OCI-LY7 (cell line): Measurements from ENCODE around the gene PAPOLB. TPM values are rescaled to one million over a fixed set of nuclear protein-coding genes. Genes with fewer than 3 reads are reported as not detected.

ENCODE experiments used
- BruUV-seq: library from RNA; stranded (reverse); fragments of 400-500 nt; replicated peaks from 2 replicates; lab custom pipeline; 2021; lab: Mats Ljungman, UMichigan
- CTCF ChIA-PET: fragments of 300-600 bp; sonication (Branson Sonifier 250); formaldehyde crosslinking; loops from one replicate; lab custom pipeline; 2022; ENCODE audit warnings: antibody characterized with exemption; ENCODE audit not compliant: unreplicated experiment; lab: Charles Lee
- POLR2A ChIA-PET: fragments of 300-600 bp; sonication (Branson Sonifier 250); formaldehyde crosslinking; loops from one replicate; lab custom pipeline; 2022; ENCODE audit warnings: antibody characterized with exemption; lab: Charles Lee
- DNase-seq: peaks from one replicate; pipeline ENCODE4 v3.0.0-alpha.2; 2015; ENCODE audit warnings: low spot score
- H2AFZ ChIP-seq: fragments of 200-600 bp; sonication (generic), shearing (Covaris generic); 2 replicates; pipeline ENCODE4 v1.6.1; 2014; ENCODE audit warnings: mild to moderate bottlenecking, antibody characterized with exemption, low read length, moderate library complexity
- H3K27ac ChIP-seq: fragments of 200-600 bp; sonication (generic); 2 replicates; pipeline ENCODE4 v1.5.1; 2014; ENCODE audit warnings: mixed run types, low read depth, mild to moderate bottlenecking, moderate library complexity, low read length, inconsistent platforms; ENCODE audit not compliant: poor library complexity, severe bottlenecking
- H3K36me3 ChIP-seq: fragments of 200-600 bp; sonication (generic); 2 replicates; pipeline ENCODE4 v1.6.1; 2014; ENCODE audit warnings: mild to moderate bottlenecking, antibody characterized with exemption, low read length, moderate library complexity, mixed read lengths; ENCODE audit not compliant: insufficient read depth
- H3K4me1 ChIP-seq: fragments of 200-600 bp; sonication (generic); 2 replicates; pipeline ENCODE4 v1.5.1; 2014; ENCODE audit warnings: mild to moderate bottlenecking, low read length; ENCODE audit not compliant: insufficient read depth, poor library complexity, severe bottlenecking
- H3K4me2 ChIP-seq: fragments of 200-600 bp; sonication (generic); 2 replicates; pipeline ENCODE4 v1.6.1; 2014; ENCODE audit warnings: mild to moderate bottlenecking, low read length
- H3K4me3 ChIP-seq: fragments of 200-600 bp; sonication (generic); 2 replicates; pipeline ENCODE4 v1.5.1; 2014; ENCODE audit warnings: mild to moderate bottlenecking, low read depth, low read length; ENCODE audit not compliant: poor library complexity, severe bottlenecking
- H3K79me2 ChIP-seq: fragments of 200-600 bp; sonication (generic); 2 replicates; pipeline ENCODE4 v1.6.1; 2016; ENCODE audit warnings: low read depth, mild to moderate bottlenecking, low read length, moderate library complexity, mixed read lengths; ENCODE audit not compliant: insufficient read depth
- H3K9me2 ChIP-seq: fragments of 200-600 bp; sonication (generic); 2 replicates; pipeline ENCODE4 v1.6.1; 2016; ENCODE audit warnings: mild to moderate bottlenecking, low read length, mixed read lengths; ENCODE audit not compliant: insufficient read depth
- H3K9me3 ChIP-seq: fragments of 200-600 bp; sonication (generic); 2 replicates; pipeline ENCODE4 v1.6.1; 2014; ENCODE audit warnings: mild to moderate bottlenecking, mixed run types, low read length, mixed read lengths
- H4K20me1 ChIP-seq: fragments of 200-600 bp; sonication (generic); 2 replicates; pipeline ENCODE4 v1.6.1; 2014; ENCODE audit warnings: mild to moderate bottlenecking, antibody characterized with exemption, low read length, moderate library complexity, mixed read lengths; ENCODE audit not compliant: insufficient read depth
- EZH2phosphoT487 ChIP-seq: fragments of 200-600 bp; sonication (generic); IDR thresholded peaks from 2 replicates; pipeline ENCODE4 v1.6.1; 2018; ENCODE audit warnings: low read depth, borderline replicate concordance, mild to moderate bottlenecking, mixed run types, antibody characterized with exemption, low read length, moderate library complexity, mixed read lengths
- intact Hi-C: fragments of 100-400 bp; cut with micrococcal nuclease; formaldehyde crosslinking; loops from one replicate; pipeline ENCODE4 v1.10.0; 2022; ENCODE audit not compliant: unreplicated experiment
- total RNA-seq, 2 experiments: library from RNA; depleted of rRNA in 1 of 2; stranded (reverse); fragments of >200 nt in 1 of 2; shearing (Covaris generic) in 1 of 2; gene quantifications; 2 replicates each; pipeline ENCODE4 v1.2.3, GENCODE V29; 2014 to 2022
- TF ChIP-seq, protein P1 (sequence below): fragments of 200-600 bp; sonication (generic); conservative IDR thresholded peaks from 2 replicates; pipeline ENCODE4 v1.5.1; 2014; ENCODE audit warnings: mild to moderate bottlenecking, antibody characterized with exemption, low read length, moderate library complexity, mixed read lengths

PAPOLB gene
- total RNA-seq, 2 experiments from 2014 or later: not detected

DNA sequence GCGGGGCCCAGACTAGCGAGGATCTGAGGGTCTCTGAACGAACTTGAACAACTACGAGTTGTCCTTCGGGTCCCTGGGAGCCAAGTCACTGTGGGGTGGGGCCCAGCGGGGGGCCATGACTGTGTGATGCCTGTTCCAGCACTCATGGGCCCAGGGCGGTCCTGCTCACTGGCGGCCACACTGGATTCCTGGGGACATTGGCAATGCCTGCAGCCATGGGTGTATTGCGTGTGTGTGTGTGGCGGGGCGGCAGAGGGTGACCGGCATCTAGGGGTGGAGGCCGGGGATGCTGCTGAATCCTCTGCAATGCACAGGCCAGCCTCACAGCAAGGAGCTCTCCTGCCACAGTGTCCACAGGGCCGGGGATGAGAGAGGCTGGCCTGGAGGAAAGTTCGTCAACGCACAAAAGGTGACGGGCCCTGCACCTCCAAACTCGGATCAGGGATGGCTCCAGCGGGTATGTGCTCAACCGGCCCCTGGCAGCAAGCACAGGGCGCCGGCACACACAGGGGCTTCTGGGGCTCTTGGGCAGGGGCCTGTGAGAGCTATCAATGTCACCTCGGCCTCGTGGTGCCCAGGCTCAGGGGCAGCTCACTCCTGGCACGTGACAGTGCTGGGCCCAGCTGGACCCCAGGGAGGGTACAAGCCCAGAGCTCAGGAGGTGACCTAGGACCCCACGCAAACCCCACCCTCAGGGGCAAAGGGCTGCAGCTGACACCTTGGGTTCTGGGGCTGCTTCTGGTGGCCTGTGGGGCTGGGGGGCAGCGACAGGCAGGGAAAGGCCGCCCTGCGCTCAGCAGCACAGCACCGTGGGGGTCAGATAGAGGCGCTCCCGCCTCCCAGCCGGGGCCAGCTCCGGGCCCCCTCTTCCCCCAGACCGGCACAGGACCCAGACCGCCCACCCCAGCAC is 27.9 kb downstream of the PAPOLB start:
- no TSS peak for BruUV-seq
- no peak for TF ChIP-seq EZH2phosphoT487
- TF ChIP-seq, protein P1, sequence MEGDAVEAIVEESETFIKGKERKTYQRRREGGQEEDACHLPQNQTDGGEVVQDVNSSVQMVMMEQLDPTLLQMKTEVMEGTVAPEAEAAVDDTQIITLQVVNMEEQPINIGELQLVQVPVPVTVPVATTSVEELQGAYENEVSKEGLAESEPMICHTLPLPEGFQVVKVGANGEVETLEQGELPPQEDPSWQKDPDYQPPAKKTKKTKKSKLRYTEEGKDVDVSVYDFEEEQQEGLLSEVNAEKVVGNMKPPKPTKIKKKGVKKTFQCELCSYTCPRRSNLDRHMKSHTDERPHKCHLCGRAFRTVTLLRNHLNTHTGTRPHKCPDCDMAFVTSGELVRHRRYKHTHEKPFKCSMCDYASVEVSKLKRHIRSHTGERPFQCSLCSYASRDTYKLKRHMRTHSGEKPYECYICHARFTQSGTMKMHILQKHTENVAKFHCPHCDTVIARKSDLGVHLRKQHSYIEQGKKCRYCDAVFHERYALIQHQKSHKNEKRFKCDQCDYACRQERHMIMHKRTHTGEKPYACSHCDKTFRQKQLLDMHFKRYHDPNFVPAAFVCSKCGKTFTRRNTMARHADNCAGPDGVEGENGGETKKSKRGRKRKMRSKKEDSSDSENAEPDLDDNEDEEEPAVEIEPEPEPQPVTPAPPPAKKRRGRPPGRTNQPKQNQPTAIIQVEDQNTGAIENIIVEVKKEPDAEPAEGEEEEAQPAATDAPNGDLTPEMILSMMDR: no peak
- H3K36me3 ChIP-seq: no peaks in the 10 kb centered on the region
- no peak overlapping the region for H3K4me3 ChIP-seq
- no peaks in the 10 kb centered on the region for H4K20me1 ChIP-seq
- no peaks in the 10 kb centered on the region for H3K4me1 ChIP-seq
- H3K27ac ChIP-seq: no peak overlapping the region
- no peak overlapping the region for H3K4me2 ChIP-seq
- H3K9me2 ChIP-seq: no peaks in the 10 kb centered on the region
- intact Hi-C loops: no loop called here
- no peaks in the 10 kb centered on the region for H3K79me2 ChIP-seq
- no peaks in the 10 kb centered on the region for H3K9me3 ChIP-seq
- ChIA-PET POLR2A (no interaction called here), CTCF (no interaction called here)
- no peak overlapping the region for H2AFZ ChIP-seq
- no peak for DNase-seq

DNA sequence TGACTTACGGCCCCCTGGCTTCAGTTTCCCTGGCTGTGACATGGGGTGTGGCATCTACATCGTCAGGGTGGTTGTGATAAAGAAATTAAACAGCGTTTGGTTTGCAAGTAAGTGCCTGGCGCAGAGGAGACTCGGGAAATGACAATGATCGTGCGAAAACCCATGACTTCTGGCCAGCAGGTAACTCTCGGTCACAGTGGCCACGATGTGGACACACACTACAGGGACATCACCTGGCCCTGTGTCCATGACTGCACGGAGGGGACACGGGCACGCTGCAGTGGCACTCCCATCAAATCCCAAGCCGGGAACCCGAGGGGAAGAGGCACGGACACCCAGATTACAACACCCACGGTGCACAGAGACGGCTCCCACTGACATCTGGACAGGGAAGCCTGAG is 28.7 kb downstream of the PAPOLB start:
- Histone ChIP-seq H3K9me3 (no peaks in the 10 kb centered on the region), H3K79me2 (no peaks in the 10 kb centered on the region), H2AFZ (no peak overlapping the region), H3K36me3 (no peaks in the 10 kb centered on the region), H3K27ac (no peak overlapping the region), H3K4me3 (no peak overlapping the region), H3K9me2 (no peaks in the 10 kb centered on the region), H3K4me2 (no peak overlapping the region), H3K4me1 (no peaks in the 10 kb centered on the region), H4K20me1 (no peaks in the 10 kb centered on the region)
- DNase-seq: no peak
- TF ChIP-seq, protein P1: no peak
- TF ChIP-seq EZH2phosphoT487: no peak
- BruUV-seq: no TSS peak
- CTCF ChIA-PET: no interaction called here
- POLR2A ChIA-PET: no interaction called here
- intact Hi-C loops: no loop called here

DNA sequence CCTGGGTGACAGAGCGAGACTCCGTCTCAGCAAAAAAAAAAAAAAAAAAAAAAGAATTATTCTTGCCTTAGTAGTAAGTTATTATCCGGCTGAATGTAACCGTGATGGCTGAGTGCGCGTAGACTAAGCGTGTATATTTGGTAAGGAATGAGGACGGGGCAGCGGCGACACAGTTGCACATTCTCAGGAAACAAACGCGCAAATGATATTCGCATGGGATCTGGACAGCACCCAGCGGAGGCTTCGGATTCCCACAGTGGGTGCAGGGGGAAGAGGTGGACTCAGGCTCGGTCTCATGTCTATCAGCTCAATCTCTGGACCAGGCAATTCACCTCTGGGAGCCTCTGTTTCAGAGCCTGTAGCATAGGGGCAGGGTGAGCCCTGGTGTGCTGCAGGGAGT is 29.1 kb downstream of the PAPOLB start:
- Histone ChIP-seq H3K36me3 (no peaks in the 10 kb centered on the region), H4K20me1 (no peaks in the 10 kb centered on the region), H3K79me2 (no peaks in the 10 kb centered on the region), H3K27ac (no peak overlapping the region), H3K9me2 (no peaks in the 10 kb centered on the region), H3K4me2 (no peak overlapping the region), H3K4me1 (no peaks in the 10 kb centered on the region), H3K9me3 (no peaks in the 10 kb centered on the region), H2AFZ (no peak overlapping the region), H3K4me3 (no peak overlapping the region)
- POLR2A ChIA-PET: no interaction called here
- BruUV-seq: no TSS peak
- DNase-seq: no peak
- CTCF ChIA-PET: no interaction called here
- intact Hi-C loops: no loop called here
- TF ChIP-seq, protein P1: no peak
- TF ChIP-seq EZH2phosphoT487: no peak
